ENCODE measurements around the gene PRR35. TPM values are rescaled to one million over a fixed set of nuclear protein-coding genes. Genes with fewer than 3 reads are reported as not detected.

Gene PRR35
- not detected for total RNA-seq

DNA sequence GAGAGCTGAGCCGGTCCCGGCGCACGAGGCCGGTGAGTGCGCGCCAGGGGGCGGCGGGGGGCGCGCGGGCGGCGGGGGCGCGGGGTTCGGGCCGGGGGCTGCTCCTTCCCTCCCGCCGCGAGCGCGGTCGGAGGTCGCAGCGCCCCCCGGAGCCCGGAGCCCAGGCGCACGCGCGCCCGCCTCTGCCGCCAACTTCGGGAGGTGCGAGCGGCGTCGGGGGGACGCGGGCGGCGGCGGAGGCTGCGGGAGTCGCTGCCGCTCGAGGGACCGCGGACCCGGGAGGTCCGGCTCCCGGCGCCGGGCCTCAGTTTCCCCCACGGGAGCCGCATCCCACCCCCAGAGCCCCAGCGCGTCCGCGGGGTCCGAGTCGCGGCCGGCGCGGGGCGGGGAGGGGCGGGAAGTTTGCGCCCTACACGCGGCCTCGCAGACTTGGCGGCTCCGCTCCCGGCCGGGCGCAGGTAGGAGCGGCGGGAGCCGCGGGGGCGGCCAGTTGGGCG, at the start of gene PRR35:
TSS of gene PRR35 (plus strand) at position 191 of the 497 bp plus-strand sequence. CDS start 2,901 bp downstream, outside the sequence.
- intact Hi-C loops (cut with DNase I): no loop called here

GRCh38 chr16:512802-513201, 47.4 kb upstream of the PRR35 start:
- WGBS, 2 donors: 92 to 95% methylated on average over 6 of the region's 6 CpGs

More for the DNA sequence above, at the start of gene PRR35:
- Histone ChIP-seq H3K4me3 (replicated peaks in 1 of 3) (no peak within 1 kb of the TSS), H3K4me1 (peaks cover 13 to 22% of the 10 kb centered on the region in 2 donors), H3K27me3 (no peaks in the 10 kb centered on the region), H3K36me3 (no peaks in the 10 kb centered on the region), H3K9me3 (no peaks in the 10 kb centered on the region), H3K27ac (no peak within 1 kb of the TSS)
- DNase-seq: no peak
- no peak for TF ChIP-seq POLR2A (IDR thresholded peaks at IDR 0.05)
- TF ChIP-seq, protein P1, sequence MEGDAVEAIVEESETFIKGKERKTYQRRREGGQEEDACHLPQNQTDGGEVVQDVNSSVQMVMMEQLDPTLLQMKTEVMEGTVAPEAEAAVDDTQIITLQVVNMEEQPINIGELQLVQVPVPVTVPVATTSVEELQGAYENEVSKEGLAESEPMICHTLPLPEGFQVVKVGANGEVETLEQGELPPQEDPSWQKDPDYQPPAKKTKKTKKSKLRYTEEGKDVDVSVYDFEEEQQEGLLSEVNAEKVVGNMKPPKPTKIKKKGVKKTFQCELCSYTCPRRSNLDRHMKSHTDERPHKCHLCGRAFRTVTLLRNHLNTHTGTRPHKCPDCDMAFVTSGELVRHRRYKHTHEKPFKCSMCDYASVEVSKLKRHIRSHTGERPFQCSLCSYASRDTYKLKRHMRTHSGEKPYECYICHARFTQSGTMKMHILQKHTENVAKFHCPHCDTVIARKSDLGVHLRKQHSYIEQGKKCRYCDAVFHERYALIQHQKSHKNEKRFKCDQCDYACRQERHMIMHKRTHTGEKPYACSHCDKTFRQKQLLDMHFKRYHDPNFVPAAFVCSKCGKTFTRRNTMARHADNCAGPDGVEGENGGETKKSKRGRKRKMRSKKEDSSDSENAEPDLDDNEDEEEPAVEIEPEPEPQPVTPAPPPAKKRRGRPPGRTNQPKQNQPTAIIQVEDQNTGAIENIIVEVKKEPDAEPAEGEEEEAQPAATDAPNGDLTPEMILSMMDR (IDR thresholded peaks at IDR 0.05): no peak
- no CpG with 5 or more reads among the region's 84 CpGs for WGBS, 2 donors

GRCh38 chr16:513950-514349, 46.2 kb upstream of the PRR35 start:
- Histone ChIP-seq H3K36me3 (peaks cover 0 to 5% of the 10 kb centered on the region in 2 donors), H3K27ac (no peak overlapping the region), H3K4me3 (replicated peaks in 1 of 3) (no peak overlapping the region), H3K27me3 (no peaks in the 10 kb centered on the region), H3K4me1 (no peaks in the 10 kb centered on the region), H3K9me3 (no peaks in the 10 kb centered on the region)
- 73 to 79% methylated on average over 4 of the region's 10 CpGs for WGBS, 2 donors
- TF ChIP-seq, protein P1 (IDR thresholded peaks at IDR 0.05): no peak
- DNase-seq: no peak
- intact Hi-C loops (cut with DNase I): no loop called here

More at GRCh38 chr16:512802-513201, 47.4 kb upstream of the PRR35 start:
- intact Hi-C loops (cut with DNase I): no loop called here
- Histone ChIP-seq H3K36me3 (peaks cover 0 to 5% of the 10 kb centered on the region in 2 donors), H3K27ac (no peak overlapping the region), H3K4me3 (replicated peaks in 1 of 3) (no peak overlapping the region), H3K9me3 (no peaks in the 10 kb centered on the region), H3K27me3 (no peaks in the 10 kb centered on the region), H3K4me1 (no peaks in the 10 kb centered on the region)
- TF ChIP-seq, protein P1 (IDR thresholded peaks at IDR 0.05): no peak
- DNase-seq: no peak

- Histone ChIP-seq H3K27ac (no peak overlapping the region), H3K4me3 (replicated peaks in 1 of 3) (no peak overlapping the region), H3K4me1 (no peaks in the 10 kb centered on the region), H3K36me3 (peaks cover 5 to 12% of the 10 kb centered on the region in 2 donors), H3K9me3 (no peaks in the 10 kb centered on the region), H3K27me3 (no peaks in the 10 kb centered on the region)
- WGBS, 2 donors: 93 to 95% methylated on average over 35 to 45 of the region's 45 CpGs
- intact Hi-C loops (cut with DNase I): no loop called here
- no peak for DNase-seq
- no peak for TF ChIP-seq POLR2A (IDR thresholded peaks at IDR 0.05)
- TF ChIP-seq, protein P1 (IDR thresholded peaks at IDR 0.05): no peak
Measured at GRCh38 chr16:515175-515938, 44.8 kb upstream of the PRR35 start.

DNA sequence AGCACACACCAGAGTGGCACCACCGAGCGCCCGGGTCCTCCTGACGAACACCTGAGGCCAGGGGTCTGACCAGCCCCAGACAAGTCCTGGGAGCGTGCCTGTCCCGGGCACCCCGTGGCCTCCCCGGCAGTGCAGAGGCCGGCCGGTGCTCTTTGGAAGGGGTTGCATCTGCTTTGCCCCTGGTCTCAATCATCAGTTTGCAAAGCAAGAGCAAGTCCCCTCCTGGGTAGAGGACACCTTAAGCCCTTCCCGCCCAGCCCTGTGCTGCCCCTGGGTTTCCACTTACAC, 44.3 kb upstream of the PRR35 start:
- Histone ChIP-seq H3K27me3 (no peaks in the 10 kb centered on the region), H3K4me3 (replicated peaks in 1 of 3) (no peak overlapping the region), H3K4me1 (no peaks in the 10 kb centered on the region), H3K27ac (no peak overlapping the region), H3K36me3 (peaks cover 8 to 17% of the 10 kb centered on the region in 2 donors), H3K9me3 (no peaks in the 10 kb centered on the region)
- no peak for TF ChIP-seq POLR2A (IDR thresholded peaks at IDR 0.05)
- TF ChIP-seq, protein P1 (IDR thresholded peaks at IDR 0.05): no peak
- 94 to 97% methylated on average over 11 of the region's 11 CpGs for WGBS, 2 donors
- no peak for DNase-seq
- intact Hi-C loops (cut with DNase I): no loop called here

Data from thyroid gland (tissue), 4 donors.